HepG2 (cell line): Measurements from ENCODE around the gene TFEB. TPM values are rescaled to one million over a fixed set of nuclear protein-coding genes. Genes with fewer than 3 reads are reported as not detected.

Experiments used
- ETS1 ChIP-seq: sonication (generic); formaldehyde crosslinking; IDR thresholded peaks from 2 replicates; pipeline ENCODE4 v1.4.0; 2020; ENCODE audit warnings: missing genetic modification reagents
- FOXC1 ChIP-seq: sonication (generic); formaldehyde crosslinking; IDR thresholded peaks from 2 replicates; pipeline ENCODE4 v1.8.0; 2022; ENCODE audit warnings: mild to moderate bottlenecking, missing genetic modification reagents, borderline replicate concordance
- IRF9 ChIP-seq: sonication (generic); formaldehyde crosslinking; IDR thresholded peaks from 2 replicates; pipeline ENCODE4 v1.8.0; 2022; ENCODE audit warnings: missing genetic modification reagents, mild to moderate bottlenecking, borderline replicate concordance
- KAT7 ChIP-seq: IDR thresholded peaks from 2 replicates; pipeline ENCODE4 v1.6.1; 2018; ENCODE audit warnings: borderline replicate concordance, missing compliant biosample characterization
- KAT8 ChIP-seq: IDR thresholded peaks from 2 replicates; pipeline ENCODE4 v1.6.1; 2016; ENCODE audit warnings: missing genetic modification reagents, missing compliant biosample characterization
- KLF9 ChIP-seq: IDR thresholded peaks from 2 replicates; pipeline ENCODE4 v1.6.1; 2016; ENCODE audit warnings: low read depth
- MTF1 ChIP-seq: sonication (generic); formaldehyde crosslinking; IDR thresholded peaks from 2 replicates; pipeline ENCODE4 v1.5.0; 2020; ENCODE audit warnings: missing genetic modification reagents
- NFIB ChIP-seq: sonication (generic); formaldehyde crosslinking; IDR thresholded peaks from 2 replicates; pipeline ENCODE4 v1.9.0; 2021; ENCODE audit warnings: missing genetic modification reagents, mild to moderate bottlenecking, borderline replicate concordance
- PHF5A ChIP-seq: IDR thresholded peaks from one replicate; pipeline ENCODE4 v1.6.1; 2018; ENCODE audit warnings: low read depth, missing genetic modification reagents; ENCODE audit not compliant: unreplicated experiment
- SNAPC2 ChIP-seq: sonication (generic); formaldehyde crosslinking; IDR thresholded peaks from 2 replicates; pipeline ENCODE4 v1.8.1; 2022; ENCODE audit warnings: mild to moderate bottlenecking, missing genetic modification reagents
- TAF15 ChIP-seq: fragments of 200-400 bp; formaldehyde crosslinking; IDR thresholded peaks from one replicate; pipeline ENCODE4 v1.6.1; 2018; ENCODE audit warnings: mild to moderate bottlenecking, low read depth, low read length; ENCODE audit not compliant: poor library complexity, severe bottlenecking
- ZNF124 ChIP-seq: sonication (generic); formaldehyde crosslinking; IDR thresholded peaks from 2 replicates; pipeline ENCODE4 v1.4.0; 2020; ENCODE audit warnings: missing genetic modification reagents
- ZNF281 ChIP-seq: sonication (generic); formaldehyde crosslinking; IDR thresholded peaks from 2 replicates; pipeline ENCODE4 v1.4.0; 2020; ENCODE audit warnings: missing genetic modification reagents, borderline replicate concordance
- ZNF407 ChIP-seq: sonication (generic); formaldehyde crosslinking; IDR thresholded peaks from one replicate; pipeline ENCODE4 v1.5.1; 2020; ENCODE audit warnings: mild to moderate bottlenecking, missing genetic modification reagents; ENCODE audit errors: not compliant biosample characterization
- ZNF883 ChIP-seq: sonication (generic); formaldehyde crosslinking; IDR thresholded peaks from 2 replicates; pipeline ENCODE4 v1.5.1; 2020; ENCODE audit warnings: mild to moderate bottlenecking, missing genetic modification reagents; ENCODE audit errors: not compliant biosample characterization
- polyA plus RNA-seq, 8 experiments: library from polyadenylated mRNA; depleted of rRNA in 3 of 8; stranded (reverse) in 7 of 8; unstranded in 1 of 8; fragments of >200 nt; fragmentation: Illumina TruSeq in 4 of 8; extraction: Trizol in 4 of 8; gene quantifications; 2 replicates each; pipeline versions ENCODE4 v1.2.1 to v1.2.3, GENCODE V29; 2011 to 2016; ENCODE audit warnings: low read depth in 4 of 8, missing spikeins in 1 of 8, mixed read lengths in 1 of 8; ENCODE audit not compliant: insufficient read depth in 1 of 8
- total RNA-seq, 5 experiments: library from RNA; depleted of rRNA; stranded (reverse); fragments of >200 nt; fragmentation: Illumina TruSeq; extraction: Trizol; gene quantifications; 2 replicates each; pipeline ENCODE4 v1.2.3, GENCODE V29; 2016; ENCODE audit warnings: low read depth in 1 of 5

The TFEB gene
- total and polyA plus RNA-seq, 2 of the 13 experiments (the other 11 are each of a cell fraction or from before 2014, with no cell fraction given) = 13.3 to 18.7 TPM

- TF ChIP-seq KAT8 (CRISPR knock-in tag) (peak; percentile 61), IRF9 (peak; percentile 78; the same call in 1 of the 2 replicates), ZNF281 (CRISPR knock-in tag) (peak; percentile 40; the same call in 1 of the 2 replicates), KLF9 (no peak), SNAPC2 (CRISPR knock-in tag) (0 out of 2 replicates have a peak, but pooled peaks have one; percentile 7), KAT7 (CRISPR knock-in tag) (peak; percentile 66; the same call in 1 of the 2 replicates), TAF15 (peak; percentile 87), PHF5A (CRISPR knock-in tag) (no peak), MTF1 (CRISPR knock-in tag) (no peak), NFIB (CRISPR knock-in tag) (no peak), ZNF883 (CRISPR knock-in tag) (no peak), ETS1 (CRISPR knock-in tag) (no peak), ZNF407 (CRISPR knock-in tag) (no peak), FOXC1 (CRISPR knock-in tag) (peak; percentile 88), ZNF124 (CRISPR knock-in tag) (no peak; the same call in 1 of the 2 replicates)
These were observed 51.7 kb downstream of the TFEB start (continued) for GRCh38 chr6:41683523-41684310.
